ENCODE data around the gene DDB1.

GRCh38 chr11:61302550-61302949 is 30.4 kb downstream of the DDB1 start:
- TF ChIP-seq POLR2AphosphoS5 (IDR thresholded peaks at IDR 0.05; ENCODE audit: borderline replicate concordance, low read depth, low read length): no peak
- TF ChIP-seq EZH2 (IDR thresholded peaks at IDR 0.05): no peak
- no peak for TF ChIP-seq FOXP2 (optimal IDR thresholded peaks at IDR 0.05; ENCODE audit: control extremely low read depth, extremely low read length, insufficient read depth)

All from SK-N-MC (cell line).